K562 (cell line): Measurements from ENCODE around the gene CLEC4C. TPM values are rescaled to one million over a fixed set of nuclear protein-coding genes. Genes with fewer than 3 reads are reported as not detected.

Source experiments
- BCLAF1 ChIP-seq, 2 experiments: fragments of 450-650 bp in 1 of 2; IDR thresholded peaks; 2 replicates each; pipeline ENCODE4 v1.6.1; 2011 to 2017; ENCODE audit warnings: low read depth in 2 of 2, antibody characterized with exemption in 1 of 2, borderline replicate concordance in 1 of 2, low read length in 1 of 2, mild to moderate bottlenecking in 1 of 2, mixed read lengths in 1 of 2; ENCODE audit not compliant: control insufficient read depth in 1 of 2
- CBX8 ChIP-seq: fragments of 200-600 bp; sonication (generic); IDR thresholded peaks from 2 replicates; pipeline ENCODE4 v1.6.1; 2012; ENCODE audit warnings: borderline replicate concordance, mixed run types, low read depth, mild to moderate bottlenecking, moderate library complexity, mixed read lengths, low read length, control low read depth, inconsistent platforms; ENCODE audit not compliant: poor library complexity, severe bottlenecking; ENCODE audit errors: extremely low read depth
- COPS2 ChIP-seq: fragments of 450-650 bp; conservative IDR thresholded peaks from 2 replicates; pipeline ENCODE4 v1.6.1; 2016; ENCODE audit warnings: mild to moderate bottlenecking, moderate library complexity
- CREM ChIP-seq: IDR thresholded peaks from 2 replicates; pipeline ENCODE4 v1.6.1; 2014; ENCODE audit warnings: antibody characterized with exemption, low read depth
- FOXJ3 ChIP-seq: sonication (generic); formaldehyde crosslinking; IDR thresholded peaks from 2 replicates; pipeline ENCODE4 v1.4.0; 2020; ENCODE audit warnings: mild to moderate bottlenecking, missing genetic modification reagents
- GTF2E2 ChIP-seq: fragments of 200-800 bp; sonication (Bioruptor generic); IDR thresholded peaks from 2 replicates; pipeline ENCODE4 v1.6.1; 2016; ENCODE audit warnings: missing genetic modification characterization, missing compliant biosample characterization
- HDAC3 ChIP-seq: fragments of 450-650 bp; IDR thresholded peaks from 2 replicates; pipeline ENCODE4 v1.6.1; 2018; ENCODE audit warnings: borderline replicate concordance, mild to moderate bottlenecking, moderate library complexity; ENCODE audit not compliant: partially characterized antibody
- JUN ChIP-seq, 2 experiments: sonication (generic) in 1 of 2; formaldehyde crosslinking in 1 of 2; IDR thresholded peaks; 2 replicates each; pipeline versions ENCODE4 v1.6.1 to v1.8.0; 2012 to 2022; ENCODE audit warnings: borderline replicate concordance in 2 of 2, mild to moderate bottlenecking in 2 of 2, improper control_type of control experiment in 1 of 2, low read depth in 1 of 2, low read length in 1 of 2, missing genetic modification reagents in 1 of 2
- SPI1 ChIP-seq: IDR thresholded peaks from 2 replicates; pipeline ENCODE4 v1.6.1; 2011; ENCODE audit warnings: low read depth, low read length, control low read depth, borderline replicate concordance
- TEAD4 ChIP-seq, 2 experiments: sonication (generic) in 1 of 2; formaldehyde crosslinking in 1 of 2; IDR thresholded peaks; 2 replicates each; pipeline versions ENCODE4 v1.6.1 to v1.8.0; 2012 to 2022; ENCODE audit warnings: borderline replicate concordance in 1 of 2, inconsistent platforms in 1 of 2, low read length in 1 of 2, mild to moderate bottlenecking in 1 of 2, missing genetic modification reagents in 1 of 2
- U2AF2 ChIP-seq: fragments of 200-400 bp; formaldehyde crosslinking; optimal IDR thresholded peaks from 2 replicates; pipeline ENCODE3; 2017; ENCODE audit warnings: low read depth, mild to moderate bottlenecking, low read length
- ZC3H4 ChIP-seq: sonication (generic); formaldehyde crosslinking; IDR thresholded peaks from 2 replicates; pipeline ENCODE4 v1.9.0; 2021; ENCODE audit warnings: missing genetic modification reagents, borderline replicate concordance
- polyA plus RNA-seq, 8 experiments: library from polyadenylated mRNA; depleted of rRNA in 4 of 8; stranded (reverse) in 5 of 8; unstranded in 3 of 8; fragments of >200 nt; fragmentation: Nextera tagmentation in 2 of 8; fragmentation: Illumina TruSeq in 1 of 8; extraction: Ambion mirVana in 2 of 8; extraction: Trizol in 1 of 8; gene quantifications; 2 replicates each; pipeline versions ENCODE4 v1.2.1 to v1.2.3, GENCODE V29; 2011 to 2014; ENCODE audit warnings: inconsistent platforms in 1 of 8, missing spikeins in 1 of 8
- total RNA-seq, 7 experiments: library from RNA; depleted of rRNA in 6 of 7; stranded (reverse); fragments of >200 nt in 6 of 7; fragmentation: Illumina TruSeq in 2 of 7; extraction: Trizol in 2 of 7; gene quantifications; 2 replicates each; pipeline versions ENCODE4 v1.2.1 to v1.2.3, GENCODE V29; 2011 to 2021; ENCODE audit warnings: low replicate concordance in 1 of 7
- TF ChIP-seq, protein P1 (sequence below): fragments of 250-450 bp; sonication (Bioruptor Pico); IDR thresholded peaks from 2 replicates; pipeline ENCODE4 v1.8.0; 2022; ENCODE audit warnings: moderate library complexity, mild to moderate bottlenecking, inconsistent platforms

CLEC4C gene
- total and polyA plus RNA-seq, 9 of the 15 experiments (the other 6 are each of a cell fraction or from before 2014, with no cell fraction given), result not detected

DNA sequence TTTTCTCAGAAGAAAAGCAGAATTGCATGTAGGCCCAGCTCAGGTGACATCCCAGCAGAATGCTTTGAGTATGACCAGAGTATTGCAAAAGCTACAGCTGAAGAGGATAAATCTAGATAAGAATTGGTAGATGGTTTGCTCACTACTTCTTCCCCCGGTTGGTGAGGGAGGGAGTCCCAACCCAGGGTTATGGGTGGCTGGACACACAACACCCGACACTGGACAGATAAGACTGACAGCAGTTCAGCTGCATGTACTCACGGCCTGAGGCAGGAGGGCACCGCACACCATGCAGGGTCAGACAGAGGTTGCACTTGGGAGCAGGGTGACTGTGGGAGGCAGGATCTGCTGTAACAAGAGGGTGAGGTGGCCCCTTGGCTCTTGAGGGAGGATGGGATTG is 1.7 kb upstream of the CLEC4C start (continued):
- no peak for TF ChIP-seq SPI1
- TF ChIP-seq CREM, result 0 out of 2 replicates have a peak, but pooled peaks have one; percentile 17
- TF ChIP-seq GTF2E2, result no peak
- TF ChIP-seq TEAD4 (IDR thresholded peaks at IDR 0.05; ENCODE audit: low read length), result peak; percentile 45; the same call in 1 of the 2 replicates
- no peak for TF ChIP-seq TEAD4 (CRISPR knock-in tag; IDR thresholded peaks at IDR 0.05; ENCODE audit: borderline replicate concordance)
- TF ChIP-seq BCLAF1 (IDR thresholded peaks at IDR 0.05; ENCODE audit: borderline replicate concordance in 1 of 2, control insufficient read depth in 1 of 2, low read depth in 2 of 2, low read length in 1 of 2), result no peak
- no peak for TF ChIP-seq CBX8
- TF ChIP-seq U2AF2, result no peak
- TF ChIP-seq, protein P1, sequence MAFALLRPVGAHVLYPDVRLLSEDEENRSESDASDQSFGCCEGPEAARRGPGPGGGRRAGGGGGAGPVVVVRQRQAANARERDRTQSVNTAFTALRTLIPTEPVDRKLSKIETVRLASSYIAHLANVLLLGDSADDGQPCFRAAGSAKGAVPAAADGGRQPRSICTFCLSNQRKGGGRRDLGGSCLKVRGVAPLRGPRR (CRISPR knock-in tag), result no peak
- TF ChIP-seq JUN (IDR thresholded peaks at IDR 0.05; ENCODE audit: borderline replicate concordance, low read depth, low read length), result no peak
- TF ChIP-seq JUN (CRISPR knock-in tag; IDR thresholded peaks at IDR 0.05; ENCODE audit: borderline replicate concordance), result no peak
- TF ChIP-seq HDAC3, result no peak
- TF ChIP-seq ZC3H4 (CRISPR knock-in tag), result no peak
- no peak for TF ChIP-seq FOXJ3 (CRISPR knock-in tag)
- TF ChIP-seq COPS2, result no peak
